Suprapubic skin (tissue), 4 donors: Measurements from ENCODE around the gene MED13L.

Experiments
- POLR2A ChIP-seq, 2 donors: fragments of 450-650 bp; IDR thresholded peaks; one replicate each; pipeline ENCODE4 v1.6.1; 2017; ENCODE audit warnings: antibody characterized with exemption in 2 of 2, mild to moderate bottlenecking in 2 of 2, moderate library complexity in 2 of 2
- POLR2AphosphoS5 ChIP-seq, 3 donors: sonication (generic); formaldehyde crosslinking; IDR thresholded peaks; one replicate each; pipeline ENCODE4 v1.6.1; 2017; ENCODE audit warnings: antibody characterized with exemption in 3 of 3

- TF ChIP-seq POLR2A (IDR thresholded peaks at IDR 0.05) (no peak), POLR2AphosphoS5 (IDR thresholded peaks at IDR 0.05) (no peak)
These were observed 259.2 kb downstream of the MED13L start for GRCh38 chr12:116018282-116018681.
